ENCODE data around the gene MROH9.

Gene MROH9

GRCh38 chr1:171052977-171053376 is 117.6 kb downstream of the MROH9 start:
- Histone ChIP-seq H3K9me2 (replicated peaks; ENCODE audit: insufficient read depth, low read length) (no peaks in the 10 kb centered on the region), H3F3A (ENCODE audit: insufficient read depth, low read length) (no peaks in the 10 kb centered on the region), H3K9ac (ENCODE audit: low read length) (no peak overlapping the region), H3K79me2 (ENCODE audit: low read length) (no peaks in the 10 kb centered on the region), H3K9me3 (replicated peaks; ENCODE audit: insufficient read depth, low read length) (no peaks in the 10 kb centered on the region), H4K20me1 (ENCODE audit: insufficient read depth, low read length) (no peaks in the 10 kb centered on the region), H3K36me3 (replicated peaks; ENCODE audit: insufficient read depth, low read length) (no peaks in the 10 kb centered on the region), H3K4me3 (ENCODE audit: low read length) (no peak overlapping the region), H3K27ac (ENCODE audit: low read length) (no peak overlapping the region), H3K4me2 (ENCODE audit: low read depth, low read length) (no peak overlapping the region), H3K4me1 (ENCODE audit: low read length) (no peaks in the 10 kb centered on the region), H2AFZ (ENCODE audit: low read length) (no peak overlapping the region), H3K27me3 (replicated peaks; ENCODE audit: insufficient read depth, low read length) (no peaks in the 10 kb centered on the region)
- no peak for TF ChIP-seq EZH2phosphoT487 (IDR thresholded peaks at IDR 0.05; ENCODE audit: low read length)
- DNase-seq: no peak

GRCh38 chr1:171055966-171056643 is 120.8 kb downstream of the MROH9 start:
- Histone ChIP-seq H3K4me2 (ENCODE audit: low read depth, low read length) (no peak overlapping the region), H4K20me1 (ENCODE audit: insufficient read depth, low read length) (no peaks in the 10 kb centered on the region), H3F3A (ENCODE audit: insufficient read depth, low read length) (no peaks in the 10 kb centered on the region), H3K79me2 (ENCODE audit: low read length) (no peaks in the 10 kb centered on the region), H3K9me2 (replicated peaks; ENCODE audit: insufficient read depth, low read length) (no peaks in the 10 kb centered on the region), H3K4me1 (ENCODE audit: low read length) (no peaks in the 10 kb centered on the region), H3K4me3 (ENCODE audit: low read length) (no peak overlapping the region), H3K27ac (ENCODE audit: low read length) (no peak overlapping the region), H3K9me3 (replicated peaks; ENCODE audit: insufficient read depth, low read length) (no peaks in the 10 kb centered on the region), H2AFZ (ENCODE audit: low read length) (no peak overlapping the region), H3K9ac (ENCODE audit: low read length) (no peak overlapping the region), H3K27me3 (replicated peaks; ENCODE audit: insufficient read depth, low read length) (no peaks in the 10 kb centered on the region), H3K36me3 (replicated peaks; ENCODE audit: insufficient read depth, low read length) (no peaks in the 10 kb centered on the region)
- DNase-seq: no peak
- TF ChIP-seq EZH2 (optimal IDR thresholded peaks at IDR 0.05; ENCODE audit: low read depth, low read length) (no peak), EZH2phosphoT487 (IDR thresholded peaks at IDR 0.05; ENCODE audit: low read length) (no peak)
- TF ChIP-seq, protein P1, sequence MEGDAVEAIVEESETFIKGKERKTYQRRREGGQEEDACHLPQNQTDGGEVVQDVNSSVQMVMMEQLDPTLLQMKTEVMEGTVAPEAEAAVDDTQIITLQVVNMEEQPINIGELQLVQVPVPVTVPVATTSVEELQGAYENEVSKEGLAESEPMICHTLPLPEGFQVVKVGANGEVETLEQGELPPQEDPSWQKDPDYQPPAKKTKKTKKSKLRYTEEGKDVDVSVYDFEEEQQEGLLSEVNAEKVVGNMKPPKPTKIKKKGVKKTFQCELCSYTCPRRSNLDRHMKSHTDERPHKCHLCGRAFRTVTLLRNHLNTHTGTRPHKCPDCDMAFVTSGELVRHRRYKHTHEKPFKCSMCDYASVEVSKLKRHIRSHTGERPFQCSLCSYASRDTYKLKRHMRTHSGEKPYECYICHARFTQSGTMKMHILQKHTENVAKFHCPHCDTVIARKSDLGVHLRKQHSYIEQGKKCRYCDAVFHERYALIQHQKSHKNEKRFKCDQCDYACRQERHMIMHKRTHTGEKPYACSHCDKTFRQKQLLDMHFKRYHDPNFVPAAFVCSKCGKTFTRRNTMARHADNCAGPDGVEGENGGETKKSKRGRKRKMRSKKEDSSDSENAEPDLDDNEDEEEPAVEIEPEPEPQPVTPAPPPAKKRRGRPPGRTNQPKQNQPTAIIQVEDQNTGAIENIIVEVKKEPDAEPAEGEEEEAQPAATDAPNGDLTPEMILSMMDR (IDR thresholded peaks at IDR 0.05; ENCODE audit: low read length): no peak

GRCh38 chr1:171061425-171062143 is 126.2 kb downstream of the MROH9 start:
- DNase-seq: no peak
- no peak overlapping the region for H3K4me3 ChIP-seq (ENCODE audit: low read length)
- H3K79me2 ChIP-seq (ENCODE audit: low read length): no peaks in the 10 kb centered on the region
- H3K9me2 ChIP-seq (replicated peaks; ENCODE audit: insufficient read depth, low read length): no peaks in the 10 kb centered on the region
- H3K4me2 ChIP-seq (ENCODE audit: low read depth, low read length): no peak overlapping the region
- no peak overlapping the region for H3K9ac ChIP-seq (ENCODE audit: low read length)
- H3K27ac ChIP-seq (ENCODE audit: low read length): no peak overlapping the region
- no peaks in the 10 kb centered on the region for H3K9me3 ChIP-seq (replicated peaks; ENCODE audit: insufficient read depth, low read length)
- H3F3A ChIP-seq (ENCODE audit: insufficient read depth, low read length): no peaks in the 10 kb centered on the region
- H4K20me1 ChIP-seq (ENCODE audit: insufficient read depth, low read length): no peaks in the 10 kb centered on the region
- TF ChIP-seq EZH2 (optimal IDR thresholded peaks at IDR 0.05; ENCODE audit: low read depth, low read length): no peak
- TF ChIP-seq, protein P1 (IDR thresholded peaks at IDR 0.05; ENCODE audit: low read length): no peak
- no peak for TF ChIP-seq EZH2phosphoT487 (IDR thresholded peaks at IDR 0.05; ENCODE audit: low read length)
- no peaks in the 10 kb centered on the region for H3K4me1 ChIP-seq (ENCODE audit: low read length)
- no peak overlapping the region for H2AFZ ChIP-seq (ENCODE audit: low read length)
- no peaks in the 10 kb centered on the region for H3K27me3 ChIP-seq (replicated peaks; ENCODE audit: insufficient read depth, low read length)
- H3K36me3 ChIP-seq (replicated peaks; ENCODE audit: insufficient read depth, low read length): no peaks in the 10 kb centered on the region

DNA sequence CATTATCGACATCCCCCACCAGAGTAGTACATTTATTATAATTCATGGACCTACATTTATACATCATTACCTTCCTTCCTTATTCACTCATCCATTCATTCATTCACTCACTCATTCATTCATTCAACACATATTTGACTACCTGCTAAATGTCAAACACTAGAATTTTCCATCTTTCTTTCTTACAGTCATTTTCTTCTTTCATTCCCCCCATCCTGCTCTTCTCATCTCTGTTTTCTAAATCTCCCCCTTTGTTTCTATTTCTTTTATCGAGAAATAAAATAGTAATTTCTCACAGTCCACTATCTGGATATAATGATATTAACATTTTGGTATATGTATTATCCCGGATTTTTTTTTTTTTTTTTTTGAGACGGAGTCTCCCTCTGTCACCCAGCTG is 127.6 kb downstream of the MROH9 start:
- H4K20me1 ChIP-seq (ENCODE audit: insufficient read depth, low read length): no peaks in the 10 kb centered on the region
- no peak for TF ChIP-seq EZH2phosphoT487 (IDR thresholded peaks at IDR 0.05; ENCODE audit: low read length)
- TF ChIP-seq, protein P1 (IDR thresholded peaks at IDR 0.05; ENCODE audit: low read length): no peak
- TF ChIP-seq EZH2 (optimal IDR thresholded peaks at IDR 0.05; ENCODE audit: low read depth, low read length): no peak
- H3K4me3 ChIP-seq (ENCODE audit: low read length): no peak overlapping the region
- H3K4me2 ChIP-seq (ENCODE audit: low read depth, low read length): no peak overlapping the region
- no peaks in the 10 kb centered on the region for H3K9me2 ChIP-seq (replicated peaks; ENCODE audit: insufficient read depth, low read length)
- H3K9me3 ChIP-seq (replicated peaks; ENCODE audit: insufficient read depth, low read length): no peaks in the 10 kb centered on the region
- H3K36me3 ChIP-seq (replicated peaks; ENCODE audit: insufficient read depth, low read length): no peaks in the 10 kb centered on the region
- no peaks in the 10 kb centered on the region for H3K4me1 ChIP-seq (ENCODE audit: low read length)
- DNase-seq: no peak
- H3K27me3 ChIP-seq (replicated peaks; ENCODE audit: insufficient read depth, low read length): no peaks in the 10 kb centered on the region
- H3F3A ChIP-seq (ENCODE audit: insufficient read depth, low read length): no peaks in the 10 kb centered on the region
- H3K79me2 ChIP-seq (ENCODE audit: low read length): no peaks in the 10 kb centered on the region
- no peak overlapping the region for H2AFZ ChIP-seq (ENCODE audit: low read length)
- no peak overlapping the region for H3K27ac ChIP-seq (ENCODE audit: low read length)
- no peak overlapping the region for H3K9ac ChIP-seq (ENCODE audit: low read length)
